Colonic mucosa (tissue), 4 donors: Measurements from ENCODE around the gene SLC6A6. TPM values are rescaled to one million over a fixed set of nuclear protein-coding genes. Genes with fewer than 3 reads are reported as not detected.
"Not testable (repeated sequence)": the region's sequence is repeated elsewhere in the genome, so short reads cannot be mapped to it uniquely, and the experiment has no call there.

Experiments
- DNase-seq: peaks from one replicate; pipeline ENCODE4 v3.0.0-alpha.2; 2020
- H3K27ac ChIP-seq: fragments of 200-600 bp; one replicate; pipeline ENCODE4 v1.8.0; 2021
- H3K27me3 ChIP-seq: fragments of 200-600 bp; one replicate; pipeline ENCODE4 v1.8.0; 2021
- H3K36me3 ChIP-seq: fragments of 200-600 bp; one replicate; pipeline ENCODE4 v1.8.0; 2021
- H3K4me1 ChIP-seq: fragments of 200-600 bp; one replicate; pipeline ENCODE4 v1.8.0; 2021; ENCODE audit warnings: mild to moderate bottlenecking
- H3K4me3 ChIP-seq: fragments of 200-600 bp; one replicate; pipeline ENCODE4 v1.8.0; 2021
- H3K9ac ChIP-seq, 2 donors: one replicate each; pipeline ENCODE4 v1.7.0; 2013; ENCODE audit warnings: control low read depth in 2 of 2, low read depth in 2 of 2, low read length in 2 of 2
- H3K9me3 ChIP-seq: fragments of 200-600 bp; one replicate; pipeline ENCODE4 v1.8.0; 2021
- intact Hi-C: fragments of 100-400 bp; cut with DNase I; formaldehyde crosslinking; loops from one replicate; pipeline ENCODE4 v1.14.1; 2022
- total RNA-seq, 2 donors: library from RNA; stranded (reverse); fragmentation: NEBNext Ultra II Directional in 1 of 2; extraction: Animal tissue kit (Norgen Biotek cat#: 25700) in 1 of 2; gene quantifications; one replicate each; pipeline ENCODE4 v1.2.1, GENCODE V29; 2021
- TF ChIP-seq, protein P1 (sequence below): fragments of 200-600 bp; IDR thresholded peaks from one replicate; pipeline ENCODE4 v1.8.0; 2022; ENCODE audit warnings: antibody characterized with exemption, mild to moderate bottlenecking
- donor health status: healthy.
- donor health status: DM: no; HTN: no; CAD: no.
- donor health status: DM: no; HTN: no; CAD: no.

SLC6A6 gene
- total RNA-seq, 2 donors from 2014 or later, result 7.2 to 13.0 TPM

DNA sequence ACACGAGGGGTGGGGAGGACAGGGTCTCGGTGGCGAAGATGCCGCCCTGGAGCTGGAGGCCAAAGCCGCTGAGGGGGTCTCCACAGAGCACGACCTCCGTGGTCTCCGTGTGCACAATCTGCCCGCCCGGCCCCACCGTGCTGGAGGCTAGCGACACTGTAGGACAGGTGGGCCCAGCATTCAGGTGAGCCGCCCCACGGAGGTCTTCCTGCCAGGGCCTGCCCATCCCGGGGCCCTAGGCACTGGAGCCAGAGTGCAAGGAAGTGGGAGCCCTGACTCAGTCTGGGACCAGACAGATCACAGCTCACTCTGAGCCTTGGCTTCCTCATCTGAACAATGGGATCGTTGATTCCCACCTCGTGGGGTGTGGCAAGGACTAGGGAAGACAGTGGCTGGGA, 111.9 kb downstream of the SLC6A6 start:
- no peak overlapping the region for H3K4me3 ChIP-seq
- no peak overlapping the region for H3K27ac ChIP-seq
- no peak for DNase-seq
- H3K4me1 ChIP-seq, result no peaks in the 10 kb centered on the region
- H3K27me3 ChIP-seq, result no peaks in the 10 kb centered on the region
- H3K36me3 ChIP-seq, result no peaks in the 10 kb centered on the region
- TF ChIP-seq, protein P1, sequence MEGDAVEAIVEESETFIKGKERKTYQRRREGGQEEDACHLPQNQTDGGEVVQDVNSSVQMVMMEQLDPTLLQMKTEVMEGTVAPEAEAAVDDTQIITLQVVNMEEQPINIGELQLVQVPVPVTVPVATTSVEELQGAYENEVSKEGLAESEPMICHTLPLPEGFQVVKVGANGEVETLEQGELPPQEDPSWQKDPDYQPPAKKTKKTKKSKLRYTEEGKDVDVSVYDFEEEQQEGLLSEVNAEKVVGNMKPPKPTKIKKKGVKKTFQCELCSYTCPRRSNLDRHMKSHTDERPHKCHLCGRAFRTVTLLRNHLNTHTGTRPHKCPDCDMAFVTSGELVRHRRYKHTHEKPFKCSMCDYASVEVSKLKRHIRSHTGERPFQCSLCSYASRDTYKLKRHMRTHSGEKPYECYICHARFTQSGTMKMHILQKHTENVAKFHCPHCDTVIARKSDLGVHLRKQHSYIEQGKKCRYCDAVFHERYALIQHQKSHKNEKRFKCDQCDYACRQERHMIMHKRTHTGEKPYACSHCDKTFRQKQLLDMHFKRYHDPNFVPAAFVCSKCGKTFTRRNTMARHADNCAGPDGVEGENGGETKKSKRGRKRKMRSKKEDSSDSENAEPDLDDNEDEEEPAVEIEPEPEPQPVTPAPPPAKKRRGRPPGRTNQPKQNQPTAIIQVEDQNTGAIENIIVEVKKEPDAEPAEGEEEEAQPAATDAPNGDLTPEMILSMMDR, result no peak
- intact Hi-C loops, result loop anchor here (10.0 kb wide), 1 partner anchor 270 kb away; no protein-coding TSS in a partner anchor
- no peak overlapping the region for H3K9ac ChIP-seq
- no peaks in the 10 kb centered on the region for H3K9me3 ChIP-seq

DNA sequence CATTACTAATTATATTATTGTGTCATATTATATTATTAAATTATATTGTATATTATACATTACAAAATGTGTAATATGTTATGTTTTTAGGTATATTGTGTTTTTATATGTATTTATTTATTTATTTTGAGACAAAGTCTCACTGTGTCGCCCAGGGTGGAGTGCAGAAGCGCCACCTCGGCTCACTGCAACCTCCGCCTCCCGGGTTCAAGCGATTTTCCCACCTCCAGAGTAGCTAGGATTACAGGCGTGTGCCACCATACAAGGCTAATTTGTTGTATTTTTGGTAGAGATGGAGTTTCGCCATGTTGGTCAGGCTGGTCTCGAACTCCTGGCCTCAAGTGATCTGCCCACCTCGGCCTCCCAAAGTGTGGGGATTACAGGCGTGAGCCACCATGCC, 113.1 kb downstream of the SLC6A6 start:
- not testable (repeated sequence) for DNase-seq, H3K27me3 ChIP-seq, H3K9me3 ChIP-seq, H3K9ac ChIP-seq, H3K4me3 ChIP-seq, H3K4me1 ChIP-seq, H3K27ac ChIP-seq, H3K36me3 ChIP-seq
- intact Hi-C loops, result loop anchor here (10.0 kb wide), 1 partner anchor 269 kb away; no protein-coding TSS in a partner anchor

DNA sequence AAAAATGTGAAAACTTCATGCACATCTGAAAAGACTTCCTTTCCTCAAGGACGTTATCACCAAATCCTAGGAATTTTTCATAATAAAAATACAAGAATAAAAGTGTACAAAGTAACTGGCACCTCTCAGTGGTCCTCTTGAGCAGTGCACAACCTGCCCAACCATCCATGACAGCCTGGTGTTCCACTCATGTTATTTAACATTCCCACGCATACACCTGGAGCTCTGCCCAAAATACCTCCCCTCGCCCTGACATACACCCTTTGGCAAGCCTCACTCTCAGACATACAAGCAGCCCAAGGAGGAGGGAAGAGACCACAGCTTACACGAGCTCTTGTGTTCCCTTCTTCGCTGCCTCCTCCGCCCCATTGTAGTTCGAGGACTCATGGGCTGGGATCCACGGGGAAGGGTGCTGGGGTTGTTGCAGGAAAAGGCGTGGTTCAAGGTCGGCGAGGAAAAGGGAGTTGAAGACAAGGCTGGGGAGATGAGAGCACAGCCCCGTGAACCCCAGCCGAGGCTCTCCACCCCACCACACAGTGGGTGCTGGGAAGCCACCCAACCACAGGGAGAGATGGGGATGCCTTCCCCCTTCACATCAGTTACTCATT, 114.4 kb downstream of the SLC6A6 start:
- no peak overlapping the region for H3K9ac ChIP-seq
- H3K27me3 ChIP-seq, result no peaks in the 10 kb centered on the region
- H3K9me3 ChIP-seq, result no peaks in the 10 kb centered on the region
- H3K36me3 ChIP-seq, result no peaks in the 10 kb centered on the region
- no peak overlapping the region for H3K27ac ChIP-seq
- H3K4me1 ChIP-seq, result no peaks in the 10 kb centered on the region
- H3K4me3 ChIP-seq, result no peak overlapping the region
- no peak for DNase-seq
- TF ChIP-seq, protein P1, result no peak
- intact Hi-C loops, result loop anchor here (10.0 kb wide), 1 partner anchor 268 kb away; no protein-coding TSS in a partner anchor

DNA sequence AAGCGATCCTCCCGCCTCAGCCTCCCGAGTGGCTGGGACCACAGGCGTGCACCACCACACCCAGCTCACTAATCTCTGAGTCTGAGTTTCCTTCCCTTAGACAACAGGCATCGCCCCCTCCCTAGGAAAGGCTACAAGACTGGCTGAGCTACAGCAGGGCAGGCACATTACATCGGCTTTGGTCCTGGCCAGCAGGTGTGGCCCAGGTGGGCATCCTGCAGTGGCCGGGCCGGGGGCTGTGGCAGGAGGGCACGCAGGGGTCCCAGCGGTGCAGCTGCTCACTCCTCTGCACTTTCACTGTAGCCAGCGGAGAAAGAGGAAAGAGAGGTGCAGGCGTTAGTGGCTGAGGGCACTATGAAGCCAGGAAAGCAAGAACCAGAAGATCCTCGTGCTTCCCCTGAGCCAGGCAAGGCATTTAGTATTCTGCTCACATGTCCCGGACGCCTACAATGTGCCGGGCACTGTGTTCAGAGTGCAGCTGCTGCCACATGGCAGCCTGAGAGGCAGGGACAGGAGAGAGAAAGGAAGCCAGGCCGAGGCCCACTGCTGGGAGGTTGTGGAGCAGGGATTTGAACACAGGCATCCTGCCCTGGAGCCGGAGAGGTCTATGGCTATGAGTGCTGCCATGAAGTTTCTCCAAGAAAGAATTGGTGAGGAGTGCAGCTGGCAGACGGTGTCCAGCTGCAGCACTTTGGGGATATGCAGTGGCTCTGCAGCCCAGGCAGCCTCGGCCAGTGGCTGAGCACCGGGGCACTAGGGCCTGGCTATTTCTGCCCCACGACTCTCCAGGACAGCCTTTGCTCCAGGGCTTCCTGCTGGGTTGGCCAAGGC, 115.4 kb downstream of the SLC6A6 start:
- Histone ChIP-seq H3K36me3 (no peaks in the 10 kb centered on the region), H3K4me3 (no peak overlapping the region), H3K27ac (no peak overlapping the region), H3K9me3 (no peaks in the 10 kb centered on the region), H3K9ac (no peak overlapping the region), H3K27me3 (no peaks in the 10 kb centered on the region), H3K4me1 (no peaks in the 10 kb centered on the region)
- intact Hi-C loops, result loop anchor here (10.0 kb wide), 1 partner anchor 267 kb away; no protein-coding TSS in a partner anchor
- no peak for DNase-seq
- TF ChIP-seq, protein P1, result no peak

DNA sequence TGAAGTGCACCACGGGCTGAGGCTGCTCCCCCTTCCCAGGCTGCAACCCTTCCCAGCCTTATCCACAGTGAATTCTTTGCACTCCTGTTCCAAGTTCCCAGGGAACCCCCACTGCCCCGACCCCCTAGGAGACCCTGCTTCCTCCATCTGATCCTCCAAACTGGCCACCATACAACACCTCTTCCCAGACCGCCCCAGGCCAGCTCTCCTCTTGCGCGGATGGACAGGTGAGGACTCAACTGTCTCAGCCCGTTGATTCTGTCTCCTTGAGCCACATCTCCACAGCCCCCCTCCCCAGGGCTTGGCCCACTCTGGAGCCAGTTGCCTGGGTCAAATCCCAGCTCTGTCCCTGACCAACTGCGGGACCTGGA, 116.0 kb downstream of the SLC6A6 start:
- no peak for DNase-seq
- H3K36me3 ChIP-seq, result no peaks in the 10 kb centered on the region
- H3K9ac ChIP-seq, result no peak overlapping the region
- H3K4me3 ChIP-seq, result no peak overlapping the region
- TF ChIP-seq, protein P1, result no peak
- H3K27ac ChIP-seq, result no peak overlapping the region
- H3K4me1 ChIP-seq, result no peaks in the 10 kb centered on the region
- intact Hi-C loops, result loop anchor here (10.0 kb wide), 1 partner anchor 266 kb away; no protein-coding TSS in a partner anchor
- no peaks in the 10 kb centered on the region for H3K27me3 ChIP-seq
- H3K9me3 ChIP-seq, result no peaks in the 10 kb centered on the region
